Glomerular endothelial cell (primary cell): ENCODE results near the gene FBXW5. TPM values are rescaled to one million over a fixed set of nuclear protein-coding genes. Genes with fewer than 3 reads are reported as not detected.

Experiments used
- DNase-seq: peaks from one replicate; pipeline ENCODE4 v3.0.0-alpha.2; 2011; ENCODE audit warnings: low read depth, low spot score; ENCODE audit errors: extremely low read depth
- total RNA-seq: library from RNA; depleted of rRNA; stranded (reverse); fragments of >200 nt; gene quantifications from 2 replicates; pipeline ENCODE4 v1.2.3, GENCODE V29; 2015

Gene FBXW5
- total RNA-seq, 1 donor from 2014 or later = 187 TPM

DNA sequence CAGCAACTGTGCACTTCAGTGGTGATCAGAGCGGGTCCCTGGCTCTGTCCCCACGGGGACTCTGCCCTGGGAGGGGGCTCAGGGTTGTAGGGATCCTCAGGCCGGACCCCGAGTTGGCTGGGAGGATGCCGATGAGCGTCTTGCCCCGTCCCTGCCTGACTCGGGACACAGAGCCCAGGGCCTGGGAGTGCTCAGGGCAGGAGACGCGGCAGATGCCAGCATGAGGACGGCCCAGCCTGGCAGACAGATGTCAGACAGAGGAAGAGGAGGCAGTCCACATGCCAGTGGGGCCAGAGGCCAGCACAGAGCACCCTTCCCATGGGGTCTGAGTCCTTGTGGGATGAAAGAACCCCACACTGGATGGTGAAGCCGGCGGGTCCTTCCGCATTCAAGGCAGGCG lies 18.8 kb upstream of the FBXW5 start:
- no peak for DNase-seq

DNA sequence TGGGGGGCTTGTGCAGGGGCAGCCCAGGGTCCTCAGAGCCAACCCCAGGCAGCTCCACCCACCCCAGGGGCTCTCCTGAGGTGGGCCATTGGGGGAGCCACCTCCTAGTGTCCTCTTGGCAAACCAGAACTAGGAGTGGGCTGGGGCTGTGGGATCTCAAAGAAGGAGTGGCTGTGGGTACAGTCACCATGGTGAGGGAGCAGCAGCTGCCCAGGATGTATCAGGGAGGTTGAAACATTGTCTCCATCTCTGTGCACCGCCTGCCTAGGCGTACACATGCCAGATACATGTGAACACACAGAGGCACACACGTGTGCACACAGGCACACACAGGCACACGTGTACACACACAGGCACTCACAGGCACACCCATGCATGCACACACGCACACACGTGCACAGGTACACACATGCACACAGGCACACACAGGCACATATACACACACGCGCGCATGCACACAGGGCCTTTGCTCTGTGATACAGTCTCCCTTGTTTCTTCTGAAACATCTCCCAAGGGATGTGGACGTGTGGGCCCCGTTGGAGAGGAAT lies 18.2 kb upstream of the FBXW5 start:
- no peak for DNase-seq

DNA sequence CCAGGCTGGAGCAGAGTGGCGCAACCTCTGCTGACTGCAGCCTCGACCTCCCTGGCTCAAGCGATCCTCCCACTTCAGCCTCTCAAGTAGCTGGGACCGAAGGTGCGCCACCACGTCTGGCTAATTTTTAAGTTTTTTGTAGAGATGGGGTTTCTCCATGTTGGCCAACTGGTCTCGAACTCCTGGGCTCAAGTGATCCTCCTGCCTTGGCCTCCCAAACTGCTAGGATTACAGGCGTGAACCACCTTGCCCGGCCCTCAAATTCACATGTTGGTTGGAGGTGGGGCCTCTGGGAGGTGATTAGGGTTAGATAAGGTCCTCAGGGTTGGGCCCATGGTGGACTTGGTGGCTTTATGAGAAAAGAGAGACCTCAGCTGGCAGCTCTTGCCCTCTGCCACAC lies 17.6 kb upstream of the FBXW5 start:
- no peak for DNase-seq

DNA sequence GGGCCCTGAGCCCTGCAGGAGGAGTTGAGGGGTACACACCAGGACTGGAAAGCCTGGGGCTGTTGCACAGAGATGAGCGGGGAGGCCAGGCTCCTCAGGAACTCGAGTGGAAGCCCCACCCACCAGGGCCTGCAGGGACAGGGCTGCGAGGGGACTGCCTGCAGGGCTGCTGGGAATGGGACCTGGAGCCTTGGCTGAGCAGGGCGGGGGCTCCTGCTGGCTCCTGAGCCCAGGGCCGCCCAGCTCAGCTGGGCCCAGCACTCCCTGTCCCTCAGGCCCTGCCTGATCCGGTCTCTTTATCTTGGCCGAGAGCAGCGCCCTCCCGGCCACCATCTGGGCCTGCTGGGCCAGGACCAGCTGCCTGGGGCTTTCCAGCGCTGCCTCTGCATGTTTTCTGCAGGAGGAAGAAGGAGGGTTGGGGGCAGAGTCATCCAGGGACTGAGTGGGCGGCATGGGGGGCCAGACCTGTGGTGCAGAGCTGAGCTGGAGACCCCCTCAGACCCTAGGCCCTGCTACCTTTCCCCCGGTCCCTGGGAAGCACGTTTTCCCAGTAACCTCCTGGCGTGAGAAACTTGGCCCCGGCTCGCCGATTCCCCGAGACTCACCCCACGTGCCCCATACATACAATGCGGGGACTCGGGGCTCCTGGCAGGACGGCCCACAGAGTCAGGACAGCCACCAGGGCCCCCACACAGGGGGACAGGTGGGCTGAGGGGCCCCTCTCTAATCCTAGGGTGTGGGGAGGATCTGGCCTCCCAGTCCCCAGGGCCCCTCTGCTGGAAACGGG lies 16.9 kb upstream of the FBXW5 start:
- no peak for DNase-seq

DNA sequence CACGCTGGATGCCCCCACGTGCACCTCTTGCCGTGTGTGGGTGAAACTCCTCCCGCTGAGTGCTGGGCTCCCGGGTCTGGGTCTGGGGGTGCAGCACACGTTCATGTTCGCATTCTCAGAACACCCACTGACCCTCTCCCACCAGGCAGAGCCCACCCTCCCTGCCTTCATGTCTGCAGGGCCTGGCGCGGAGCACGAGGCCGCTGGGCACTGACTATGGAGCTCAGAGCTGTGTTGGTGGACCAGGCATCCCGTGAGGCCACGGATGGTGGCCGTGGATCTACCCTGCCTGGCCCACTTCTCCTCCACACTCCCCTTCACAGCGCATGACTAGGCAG lies 16.4 kb upstream of the FBXW5 start:
- DNase-seq = no peak

DNA sequence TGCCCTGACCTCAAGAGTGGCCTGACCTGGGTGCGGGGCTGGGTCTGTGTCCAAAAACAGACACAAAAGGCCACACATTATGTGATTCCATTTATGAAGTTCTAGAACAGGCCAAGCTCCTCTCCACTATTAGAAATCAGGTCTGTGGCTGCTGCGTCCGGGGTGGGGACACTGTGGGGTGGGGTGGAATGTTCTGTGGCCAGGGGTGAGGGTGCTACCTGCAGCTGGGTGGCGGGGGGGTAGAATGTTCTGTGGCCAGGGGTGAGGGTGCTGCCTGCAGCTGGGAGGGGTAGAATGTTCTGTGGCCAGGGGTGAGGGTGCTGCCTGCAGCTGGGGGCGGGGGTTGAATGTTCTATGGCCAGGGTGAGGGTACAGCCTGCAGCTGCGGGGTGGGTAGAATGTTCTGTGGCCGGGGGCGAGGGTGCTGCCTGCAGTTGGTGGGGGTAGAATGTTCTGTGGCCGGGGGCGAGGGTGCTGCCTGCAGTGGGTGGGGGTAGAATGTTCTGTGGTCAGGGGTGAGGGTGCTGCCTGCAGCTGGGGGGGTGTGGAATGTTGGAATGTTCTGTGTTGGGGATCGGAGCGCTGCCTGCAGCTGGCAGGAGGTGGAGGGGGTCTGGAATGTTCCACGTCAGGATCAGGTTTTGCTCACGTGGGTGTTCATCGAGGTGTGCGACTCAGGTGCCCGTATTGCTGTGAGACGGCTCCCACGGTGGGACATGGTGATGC lies 15.8 kb upstream of the FBXW5 start:
- DNase-seq = no peak

DNA sequence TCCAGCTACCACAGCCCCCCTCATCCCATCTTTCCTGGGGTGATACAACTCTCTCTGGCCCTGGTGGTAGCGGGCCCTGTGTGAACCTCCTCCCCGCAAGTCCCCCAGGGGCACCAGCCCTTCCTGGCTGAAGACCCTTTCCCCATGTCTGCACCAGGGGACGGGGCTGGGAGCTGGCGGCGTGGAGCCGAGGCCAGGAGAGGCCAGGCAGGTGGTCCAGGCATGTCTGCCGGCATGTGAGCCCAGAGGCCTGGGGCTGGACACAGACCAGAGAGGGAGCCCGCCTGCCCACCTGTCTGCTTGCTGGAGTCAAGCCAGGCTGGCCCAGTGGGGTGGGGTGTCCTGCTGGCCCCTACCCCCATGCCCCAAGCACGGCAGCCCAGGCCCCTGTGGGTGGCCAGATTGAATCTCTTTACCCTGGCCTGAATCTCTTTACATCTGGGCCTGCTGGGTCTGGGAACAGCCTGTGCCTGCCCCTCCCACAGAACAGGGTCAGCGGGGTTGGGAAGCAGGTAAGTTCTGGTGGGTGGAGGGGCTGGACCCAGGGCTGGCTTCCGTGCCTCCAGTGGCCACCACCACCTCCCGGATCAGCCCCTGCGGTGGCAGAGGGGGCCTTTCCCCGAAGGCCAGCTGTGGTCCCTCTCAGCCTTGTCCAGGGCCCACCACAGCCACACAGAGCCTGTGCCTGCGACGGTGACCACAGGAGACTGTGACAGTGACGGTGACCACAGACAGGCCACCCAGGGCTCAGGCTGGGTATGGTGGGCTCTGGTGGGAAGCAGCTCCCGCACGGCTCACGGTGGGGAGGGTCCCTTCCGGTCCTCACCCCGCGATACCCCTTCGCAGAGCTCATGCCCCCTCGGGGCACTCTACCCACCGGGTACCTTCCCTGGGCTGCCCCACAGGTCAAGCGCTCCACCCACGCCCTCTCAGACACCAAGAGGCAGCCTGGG lies 14.6 kb upstream of the FBXW5 start:
- no peak for DNase-seq

DNA sequence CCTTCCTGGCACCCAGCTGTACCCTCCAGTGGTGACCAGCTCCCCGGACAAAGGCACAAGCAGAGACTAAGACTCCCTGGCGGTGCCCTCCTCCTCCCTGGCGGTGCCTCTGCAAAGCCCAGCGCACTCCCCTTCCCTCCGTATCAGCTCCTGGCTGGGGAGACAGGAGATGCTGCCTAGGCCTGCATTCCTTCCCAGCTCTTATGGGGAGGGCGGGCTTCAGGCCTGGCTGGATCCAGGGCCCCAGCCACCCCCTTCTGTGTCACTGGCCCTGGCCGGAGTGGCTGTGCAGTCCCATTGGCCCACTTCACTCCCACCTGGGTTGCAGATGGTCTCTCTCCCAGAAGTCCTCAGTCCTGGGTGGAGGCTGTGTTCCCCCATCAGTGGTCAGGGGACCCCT lies 13.9 kb upstream of the FBXW5 start:
- no peak for DNase-seq

DNA sequence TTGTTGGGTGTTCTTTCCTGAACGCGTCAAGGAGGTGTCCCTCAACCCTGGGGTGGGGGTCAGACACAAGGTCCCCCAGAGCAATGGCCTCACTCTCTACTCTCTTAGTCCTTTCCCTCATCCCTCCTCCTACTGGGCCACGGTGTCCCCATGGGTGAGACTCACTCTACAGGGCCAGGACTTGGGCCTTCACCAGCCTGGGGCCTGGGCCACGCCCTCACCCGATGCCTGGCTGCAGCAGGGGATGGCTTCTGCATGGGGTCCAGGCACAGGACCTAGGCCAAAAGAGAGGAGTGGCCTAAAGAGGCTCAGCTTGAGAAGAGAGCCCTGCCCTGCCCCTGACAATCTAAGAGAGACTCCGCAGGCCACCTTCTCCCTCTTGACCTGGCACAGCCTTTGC lies 13.4 kb upstream of the FBXW5 start:
- no peak for DNase-seq

DNA sequence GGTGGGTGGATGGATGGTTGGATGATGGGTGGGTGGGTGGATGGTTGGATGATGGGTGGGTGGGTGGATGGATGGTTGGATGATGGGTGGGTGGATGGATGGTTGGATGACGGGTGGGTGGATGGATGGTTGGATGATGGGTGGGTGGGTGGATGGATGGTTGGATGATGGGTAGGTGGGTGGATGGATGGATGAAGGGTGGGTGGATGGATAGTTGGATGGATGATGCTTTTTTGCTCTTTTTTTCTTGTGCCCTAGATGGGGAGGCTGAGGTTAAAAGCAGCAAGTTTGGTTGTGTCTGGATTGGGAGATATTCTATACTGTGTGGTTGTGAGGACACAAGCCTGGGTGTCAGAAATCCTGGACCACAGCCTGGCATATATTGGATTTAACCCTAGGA lies 12.9 kb upstream of the FBXW5 start:
- no peak for DNase-seq

DNA sequence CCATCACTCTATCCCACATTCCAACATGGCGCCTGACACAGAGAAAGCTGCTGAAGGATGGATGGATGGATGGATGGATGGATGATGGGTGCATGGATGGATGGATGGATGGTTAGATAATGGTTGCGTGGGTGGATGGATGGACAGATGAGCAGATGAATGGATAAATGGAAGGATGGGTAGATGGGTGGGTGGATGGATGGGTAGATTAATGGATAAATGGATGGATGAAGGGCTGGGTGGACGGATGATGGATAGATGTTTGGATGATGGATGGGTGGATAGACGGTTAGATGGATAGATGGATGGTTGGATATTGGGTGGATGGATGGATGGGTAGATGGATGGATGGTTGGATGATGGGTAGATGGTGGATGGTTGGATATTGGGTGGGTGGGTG lies 12.1 kb upstream of the FBXW5 start:
- no peak for DNase-seq

DNA sequence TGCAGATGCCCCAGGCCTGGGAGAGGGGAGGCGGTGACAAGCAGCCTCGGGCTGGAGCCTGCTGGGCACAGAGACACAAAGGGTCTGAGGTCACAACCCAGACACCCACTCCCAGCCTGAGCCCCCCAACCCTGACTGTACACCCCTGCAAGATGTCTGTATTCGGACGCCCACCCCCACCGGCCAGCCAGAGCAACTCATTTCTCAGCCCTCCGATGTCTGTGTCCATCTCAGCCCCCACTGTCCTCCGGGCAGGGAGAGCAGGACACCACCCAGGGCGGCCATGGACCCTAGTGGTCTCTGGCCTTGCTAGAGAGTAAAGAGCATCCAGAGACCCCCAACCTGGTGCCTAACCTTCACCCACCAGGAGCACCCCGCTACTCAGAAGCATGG lies 11.4 kb upstream of the FBXW5 start:
- no peak for DNase-seq

DNA sequence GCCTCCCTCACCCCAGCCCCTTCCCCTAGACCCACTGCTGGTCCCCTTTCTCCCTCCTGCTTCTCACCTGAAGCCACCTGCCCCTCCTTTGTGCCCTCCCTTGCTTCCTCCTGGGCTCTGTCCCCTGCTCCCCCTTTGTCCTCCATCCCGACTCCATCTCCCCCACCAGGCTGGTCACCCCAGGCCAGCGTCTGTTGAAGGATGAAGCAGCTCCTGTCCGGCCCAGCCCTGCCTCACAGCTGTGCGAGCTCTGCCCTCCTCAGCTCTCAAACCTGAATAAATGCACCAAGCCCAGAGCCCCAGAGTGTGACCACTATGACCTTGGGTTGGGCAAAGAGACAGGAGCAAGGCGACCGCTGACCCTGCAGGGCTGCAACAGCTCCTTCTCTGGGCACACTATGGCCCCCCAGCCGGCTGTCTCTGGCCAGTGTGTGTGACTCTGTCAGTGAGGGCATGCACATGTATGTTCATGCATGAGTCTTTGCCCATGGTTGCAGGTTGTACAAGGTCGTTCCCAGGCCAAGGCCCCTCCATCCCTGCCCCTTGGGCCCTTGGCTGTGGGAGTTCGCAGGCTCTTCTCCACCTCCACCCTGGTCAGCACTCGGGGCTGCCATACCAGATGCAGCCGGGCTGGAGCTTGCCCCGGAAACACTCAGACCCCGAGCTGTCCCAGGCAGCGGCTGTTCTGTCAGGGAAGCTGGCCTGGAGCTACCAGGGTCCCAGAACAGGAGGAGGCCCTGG lies 10.8 kb upstream of the FBXW5 start:
- no peak for DNase-seq

DNA sequence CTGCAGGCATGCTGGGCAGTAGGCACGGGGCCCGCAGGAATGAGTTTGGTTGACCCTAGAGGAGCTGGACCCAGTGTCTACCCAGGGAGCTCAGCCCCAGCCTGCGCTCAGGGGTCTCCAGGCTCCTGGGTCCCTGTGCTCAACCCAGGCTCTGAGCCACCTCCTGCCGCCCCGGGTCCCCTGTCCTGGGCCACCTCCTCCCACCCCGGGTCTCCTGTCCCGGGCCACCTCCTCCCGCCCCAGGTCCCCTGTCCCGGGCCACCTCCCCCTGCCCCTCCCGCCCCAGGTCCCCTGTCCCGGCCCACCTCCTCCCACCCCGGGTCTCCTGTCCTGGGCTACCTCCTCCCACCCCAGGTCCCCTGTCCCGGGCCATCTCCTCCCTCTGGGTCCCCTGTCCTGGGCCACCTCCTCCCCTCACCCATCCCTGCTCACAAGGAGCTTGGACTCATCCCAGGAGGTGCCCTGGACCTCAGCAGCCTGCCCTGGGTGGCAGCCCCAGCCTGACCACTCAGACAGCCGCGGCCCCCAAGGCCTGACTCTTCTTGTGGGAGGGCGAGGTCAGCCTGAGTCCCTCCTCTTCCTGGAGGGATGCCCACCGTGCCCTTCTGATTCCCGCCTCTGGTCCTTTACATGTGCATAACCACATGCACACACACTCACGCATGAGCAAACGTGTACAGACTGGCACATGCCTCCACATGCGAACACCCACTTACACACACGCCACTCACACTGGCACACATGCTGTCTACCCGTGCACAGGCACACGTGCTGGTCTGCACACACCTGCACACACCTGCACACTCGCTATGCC lies 9.9 kb upstream of the FBXW5 start:
- no peak for DNase-seq

DNA sequence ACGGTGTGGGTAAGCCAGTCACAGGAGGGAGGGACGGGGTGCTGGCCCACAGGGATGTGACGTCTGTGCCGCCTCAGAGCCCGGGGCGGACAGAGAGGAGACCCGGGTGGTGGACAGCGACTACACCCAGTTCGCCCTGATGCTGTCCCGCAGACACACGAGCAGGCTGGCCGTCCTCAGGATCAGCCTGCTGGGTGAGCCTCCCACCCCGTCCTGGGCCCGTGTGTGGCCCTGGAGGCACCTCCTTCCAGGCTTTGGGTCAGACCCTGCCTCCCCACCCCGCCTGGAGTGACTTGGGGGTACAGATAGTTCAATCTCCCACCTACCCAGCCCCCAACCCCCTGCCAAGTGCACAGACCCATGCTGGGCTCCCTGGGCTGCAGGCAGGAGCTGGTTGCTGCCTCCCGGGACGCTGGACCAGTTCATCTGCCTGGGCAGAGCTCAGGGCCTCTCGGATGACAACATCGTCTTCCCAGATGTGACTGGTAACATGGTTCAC lies 9.3 kb upstream of the FBXW5 start:
- no peak for DNase-seq

DNA sequence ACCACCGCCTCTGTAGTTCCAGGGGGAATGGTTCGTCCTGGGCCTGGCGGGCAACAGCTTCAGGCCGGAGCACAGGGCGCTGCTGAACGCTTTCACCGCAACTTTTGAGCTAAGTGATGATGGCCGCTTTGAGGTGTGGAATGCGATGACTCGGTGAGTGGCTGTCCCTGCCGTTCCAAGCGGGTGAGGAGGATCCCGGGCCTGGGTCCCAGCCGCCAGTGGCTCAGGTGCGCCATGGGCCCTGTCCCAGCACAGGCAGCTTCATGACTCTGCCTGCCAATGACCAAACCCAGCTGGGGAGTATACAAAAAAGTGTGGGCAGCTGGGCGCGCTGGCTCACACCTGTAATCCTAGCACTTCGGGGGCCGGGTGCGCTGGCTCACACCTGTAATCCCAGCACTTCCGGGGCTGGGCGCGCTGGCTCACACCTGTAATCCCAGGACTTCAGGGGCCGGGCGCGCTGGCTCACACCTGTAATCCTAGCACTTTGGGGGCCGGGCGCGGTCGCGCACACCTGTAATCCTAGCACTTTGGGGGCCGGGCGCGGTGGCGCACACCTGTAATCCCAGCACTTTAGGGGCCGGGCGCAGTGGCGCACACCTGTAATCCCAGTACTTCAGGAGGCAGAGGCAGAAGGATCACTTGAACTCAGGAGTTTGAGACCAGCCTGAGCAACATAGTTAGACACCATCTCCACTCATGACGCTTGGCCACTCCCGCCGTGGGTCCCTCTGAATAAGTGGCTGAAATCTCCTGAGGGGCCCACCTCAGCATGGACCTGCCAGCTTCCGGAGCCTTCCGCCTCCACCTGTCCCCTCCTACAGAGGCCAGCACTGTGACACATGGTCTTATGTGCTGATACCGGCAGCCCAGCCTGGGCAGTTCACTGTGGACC lies 8.6 kb upstream of the FBXW5 start:
- no peak for DNase-seq

DNA sequence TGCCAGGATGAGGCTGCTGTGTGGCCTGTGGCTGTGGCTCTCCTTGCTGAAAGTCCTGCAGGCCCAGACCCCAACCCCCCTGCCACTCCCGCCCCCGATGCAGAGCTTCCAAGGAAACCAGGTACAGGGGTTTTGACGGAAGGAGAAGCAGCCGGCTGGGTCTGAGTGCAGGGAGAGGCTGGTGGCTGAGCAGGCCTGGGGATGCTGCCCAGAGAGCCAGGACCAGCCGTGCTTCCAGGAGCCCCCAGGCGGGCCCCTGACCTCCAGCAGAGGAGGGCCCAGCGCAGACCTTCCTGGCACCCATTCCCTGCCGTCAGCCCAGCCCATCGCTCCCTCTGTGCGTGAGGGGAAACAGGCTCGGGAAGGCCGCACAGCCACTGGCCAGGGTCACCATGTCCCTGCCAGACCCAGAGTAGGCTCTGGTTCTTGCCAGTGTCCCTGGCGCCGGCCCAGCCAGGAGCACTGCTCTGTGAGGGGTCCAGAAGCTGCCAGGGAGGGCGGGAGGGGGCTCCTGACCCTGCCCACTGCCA lies 7.8 kb upstream of the FBXW5 start:
- no peak for DNase-seq
